Dorsolateral prefrontal cortex (tissue), 118 donors: ENCODE results near the gene MLX. TPM values are rescaled to one million over a fixed set of nuclear protein-coding genes. Genes with fewer than 3 reads are reported as not detected.

ENCODE experiments used
- total RNA-seq, 120 experiments: library from RNA; stranded (reverse); gene quantifications; one replicate each; pipeline versions ENCODE4 v1.2.3 to v1.2.4, GENCODE V29; 2022

Gene MLX
- total RNA-seq, 120 experiments from 2014 or later = 16.9 to 36.3 (median 26.3) TPM

Other genes with a start within 250 kb of the MLX start
- gene STAT3, start 178.7 kb upstream of the MLX start, total RNA-seq = 100 to 1,000 TPM in 55 of 120 experiments, 10 to 100 TPM in 65; 57.7 to 203 (median 98.0) TPM
- 10 to 100 TPM; 11.5 to 70.8 (median 30.0) TPM for gene CAVIN1, start 143.8 kb upstream of the MLX start, total RNA-seq
- 100 to 1,000 TPM; 253 to 459 (median 379) TPM for gene ATP6V0A1, start 108.2 kb upstream of the MLX start, total RNA-seq
- gene NAGLU, start 30.9 kb upstream of the MLX start, total RNA-seq = 10 to 100 TPM in 115 of 120 experiments, 1 to 10 TPM in 5; 7.5 to 45.5 (median 18.3) TPM
- gene HSD17B1, start 14.2 kb upstream of the MLX start, total RNA-seq = 10 to 100 TPM in 14 of 120 experiments, 1 to 10 TPM in 106; 1.3 to 16.2 (median 4.5) TPM
- 10 to 100 TPM; 39.4 to 77.1 (median 59.2) TPM for gene COASY, start 5.0 kb upstream of the MLX start, total RNA-seq
- 10 to 100 TPM in 2 of 120 experiments, 1 to 10 TPM in 118; 1.4 to 11.5 (median 5.9) TPM for gene PSMC3IP, start 10.6 kb downstream of the MLX start, total RNA-seq
- gene RETREG3, start 42.3 kb downstream of the MLX start, total RNA-seq = 10 to 100 TPM; 38.8 to 64.5 (median 50.8) TPM
- gene TUBG1, start 42.6 kb downstream of the MLX start, total RNA-seq = 10 to 100 TPM; 29.0 to 81.9 (median 52.2) TPM
- gene TUBG2, start 92.2 kb downstream of the MLX start, total RNA-seq = 100 to 1,000 TPM in 77 of 120 experiments, 10 to 100 TPM in 43; 64.3 to 154 (median 106) TPM
- gene PLEKHH3, start 109.9 kb downstream of the MLX start, total RNA-seq = 10 to 100 TPM in 104 of 120 experiments, 1 to 10 TPM in 16; 6.3 to 25.0 (median 12.5) TPM
- gene CCR10, start 114.7 kb downstream of the MLX start, total RNA-seq = 1 to 10 TPM; 1.8 to 8.1 (median 4.2) TPM
- gene CNTNAP1, start 115.4 kb downstream of the MLX start, total RNA-seq = 100 to 1,000 TPM in 116 of 120 experiments, 10 to 100 TPM in 4; 58.4 to 222 (median 157) TPM
- gene EZH1, start 177.9 kb downstream of the MLX start, total RNA-seq = 100 to 1,000 TPM in 89 of 120 experiments, 10 to 100 TPM in 31; 80.4 to 150 (median 110) TPM
- gene RAMP2, start 194.1 kb downstream of the MLX start, total RNA-seq = 10 to 100 TPM in 80 of 120 experiments, 1 to 10 TPM in 40; 2.8 to 31.2 (median 12.5) TPM
- 10 to 100 TPM; 18.1 to 36.8 (median 28.2) TPM for gene VPS25, start 206.3 kb downstream of the MLX start, total RNA-seq
- gene WNK4, start 213.5 kb downstream of the MLX start, total RNA-seq = 1 to 10 TPM in 8 of 120 experiments, under 1 TPM in 64, not detected in 48; 0.10 to 1.8 (median 0.33) TPM
- 10 to 100 TPM; 45.3 to 97.2 (median 69.2) TPM for gene COA3, start 231.6 kb downstream of the MLX start, total RNA-seq
- gene CNTD1, start 231.8 kb downstream of the MLX start, total RNA-seq = 1 to 10 TPM in 105 of 120 experiments, under 1 TPM in 15; 0.47 to 5.7 (median 1.9) TPM